HG03575 (cell line): ENCODE measurements around the gene FBXO24.
"Not testable (repeated sequence)": the region's sequence is repeated elsewhere in the genome, so short reads cannot be mapped to it uniquely, and the experiment has no call there.

Experiments used
- ATAC-seq: cut with Tn5 transposase; IDR thresholded peaks from one replicate; pipeline ENCODE4 v1.9.1; 2021; ENCODE audit not compliant: unreplicated experiment, insufficient number of reproducible peaks, low FRiP score; ENCODE audit errors: extremely low read depth

Gene FBXO24

DNA sequence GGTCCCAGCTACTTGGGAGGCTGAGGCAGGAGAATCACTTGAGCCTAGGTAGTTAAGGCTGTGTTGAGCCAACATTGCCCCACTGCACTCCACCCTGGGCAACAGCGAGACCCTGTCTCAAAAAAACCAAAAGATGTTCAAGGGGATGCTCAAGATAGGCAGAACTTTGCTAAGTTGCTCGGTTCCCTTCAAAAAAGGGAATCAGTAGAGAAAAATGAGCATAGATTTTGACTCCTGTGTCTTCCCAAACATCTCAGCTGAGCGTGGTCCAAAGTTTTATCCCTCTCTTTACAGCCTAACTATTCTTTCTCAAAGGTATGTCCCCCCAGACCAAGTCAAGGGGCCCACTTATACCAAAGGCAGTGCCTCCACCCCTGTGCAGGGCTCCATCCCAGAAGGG is 33.1 kb upstream of the FBXO24 start:
- ATAC-seq = no peak

DNA sequence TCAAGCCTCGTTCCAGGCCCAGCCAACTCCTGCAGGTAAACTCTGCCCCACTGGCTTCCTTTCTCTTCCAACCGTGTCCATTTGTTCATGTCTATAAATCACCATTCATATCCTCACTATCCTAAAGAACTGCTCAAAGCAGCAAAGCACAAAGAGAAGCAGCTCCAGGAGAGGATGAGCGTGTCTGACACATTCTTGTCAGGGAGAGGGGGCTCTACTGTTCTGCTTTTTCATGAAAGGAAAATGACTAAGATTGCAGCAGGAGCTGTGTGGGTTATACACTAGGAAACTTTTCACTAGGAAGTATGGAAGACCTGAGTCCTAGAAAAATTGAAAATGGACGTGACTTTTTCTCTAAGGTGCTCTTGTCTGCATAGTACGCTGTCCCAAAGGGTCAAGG is 30.4 kb upstream of the FBXO24 start:
- ATAC-seq = no peak

DNA sequence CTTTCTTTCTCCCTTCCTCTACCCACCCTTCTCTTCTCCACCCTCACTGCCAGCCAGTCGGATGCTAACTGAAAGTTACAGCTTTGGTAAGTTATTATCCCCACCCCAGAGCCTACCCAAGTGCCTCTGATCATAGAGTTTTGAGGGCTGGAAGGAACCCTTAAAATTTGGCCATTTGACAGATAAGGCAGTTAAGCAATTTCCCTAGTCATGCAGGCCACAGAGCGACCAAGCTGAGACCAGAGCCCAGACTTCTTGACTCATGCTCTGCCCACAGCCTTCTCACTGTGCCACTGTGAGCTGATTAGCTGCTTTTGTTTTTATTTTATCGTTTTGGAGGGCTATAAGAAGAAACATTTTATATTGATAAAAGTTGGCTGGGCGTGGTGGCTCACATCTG is 29.6 kb upstream of the FBXO24 start:
- ATAC-seq = no peak

DNA sequence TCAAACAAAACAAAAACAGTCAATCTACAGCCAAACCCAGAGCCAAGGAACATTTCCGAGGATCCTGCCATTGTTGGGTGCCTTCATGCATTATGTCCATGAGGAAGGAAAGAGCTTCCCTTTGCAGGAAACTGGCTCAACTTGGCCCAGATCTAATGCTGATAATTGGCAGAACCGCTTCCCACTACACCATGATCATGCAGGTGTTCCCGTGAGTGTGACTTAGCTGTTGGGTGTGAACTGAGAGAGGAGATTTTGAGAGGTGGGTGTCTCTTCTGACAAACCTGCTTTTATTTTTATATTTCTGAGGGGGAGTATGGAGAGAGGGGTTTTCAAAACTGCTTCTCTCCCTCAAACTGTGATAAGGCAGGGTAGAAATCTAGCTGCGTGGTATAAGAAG is 27.0 kb upstream of the FBXO24 start:
- no peak for ATAC-seq

DNA sequence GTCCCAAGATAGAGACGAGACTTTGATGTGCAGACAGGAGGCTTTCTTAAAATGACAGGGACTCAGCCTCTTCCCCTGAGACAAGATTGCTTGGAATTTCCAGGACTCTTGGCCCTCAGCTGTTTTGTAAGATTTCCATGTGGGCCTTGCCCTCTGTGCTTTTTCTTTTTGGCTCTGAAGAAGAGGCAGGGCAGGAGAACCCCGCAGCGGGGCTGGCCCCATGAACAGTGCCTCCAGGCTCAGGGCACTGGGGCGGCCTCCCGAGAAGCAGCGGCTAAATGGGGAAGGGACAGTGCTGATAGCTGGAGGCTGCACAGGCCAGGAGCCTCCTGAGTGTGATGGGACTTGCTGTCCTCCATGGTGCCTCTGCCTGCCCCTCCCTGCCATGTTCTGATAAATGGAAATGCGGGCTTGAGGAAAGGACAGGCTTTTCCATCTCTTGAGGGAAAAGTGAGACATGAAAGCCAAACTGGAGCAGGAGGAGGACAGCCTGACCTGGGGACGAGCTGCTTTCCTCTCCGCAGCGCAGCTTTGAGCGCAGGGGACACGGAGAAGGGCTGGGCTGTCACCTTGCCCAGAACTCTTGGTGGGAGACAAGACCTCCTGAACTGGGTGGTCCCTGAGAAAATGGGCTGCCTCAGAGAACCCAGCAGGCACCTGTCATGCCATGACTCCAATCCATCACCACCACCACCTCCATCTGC is 24.5 kb upstream of the FBXO24 start:
- no peak for ATAC-seq

DNA sequence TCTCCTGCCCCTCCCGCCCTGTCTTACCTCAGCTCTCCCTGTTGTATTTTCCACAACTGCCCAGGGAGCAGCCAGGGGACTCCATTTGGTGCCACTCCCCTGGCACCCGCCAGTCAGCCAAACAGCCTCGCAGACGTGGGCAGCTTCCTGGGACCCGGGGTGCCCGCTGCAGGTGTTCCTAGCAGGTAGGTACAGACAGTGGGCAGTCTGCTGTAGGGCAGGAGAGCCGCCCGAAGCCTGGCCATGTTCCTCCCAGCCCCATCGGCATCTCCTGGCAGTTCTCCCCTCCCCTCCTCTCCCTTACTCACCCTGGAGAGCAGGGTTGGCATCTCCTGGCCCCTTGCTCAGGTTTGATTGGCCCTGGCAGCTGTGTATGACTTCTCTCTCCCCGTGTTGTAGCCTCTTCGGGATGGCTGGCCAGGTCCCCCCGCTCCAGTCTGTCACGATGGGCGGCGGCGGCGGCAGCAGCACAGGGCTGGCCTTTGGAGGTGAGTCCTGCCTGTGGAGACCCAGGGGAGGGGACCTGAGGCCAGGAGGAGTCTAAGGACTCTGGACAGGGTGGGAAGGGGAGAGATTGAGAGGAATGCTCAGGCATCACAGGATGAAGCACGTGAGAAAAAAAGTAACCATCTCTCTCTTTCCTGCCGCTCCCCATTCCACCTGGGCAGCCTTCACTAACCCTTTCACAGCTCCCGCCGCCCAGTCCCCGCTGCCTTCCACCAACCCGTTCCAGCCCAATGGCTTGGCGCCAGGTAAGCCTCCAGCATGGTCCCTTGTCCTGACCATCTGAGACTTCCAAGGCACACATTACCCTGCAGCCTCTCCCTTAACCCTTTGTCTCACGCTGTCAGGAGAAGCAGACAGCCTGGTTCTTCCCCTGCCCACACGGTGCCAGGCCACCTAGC is 23.7 kb upstream of the FBXO24 start:
- ATAC-seq = no peak

DNA sequence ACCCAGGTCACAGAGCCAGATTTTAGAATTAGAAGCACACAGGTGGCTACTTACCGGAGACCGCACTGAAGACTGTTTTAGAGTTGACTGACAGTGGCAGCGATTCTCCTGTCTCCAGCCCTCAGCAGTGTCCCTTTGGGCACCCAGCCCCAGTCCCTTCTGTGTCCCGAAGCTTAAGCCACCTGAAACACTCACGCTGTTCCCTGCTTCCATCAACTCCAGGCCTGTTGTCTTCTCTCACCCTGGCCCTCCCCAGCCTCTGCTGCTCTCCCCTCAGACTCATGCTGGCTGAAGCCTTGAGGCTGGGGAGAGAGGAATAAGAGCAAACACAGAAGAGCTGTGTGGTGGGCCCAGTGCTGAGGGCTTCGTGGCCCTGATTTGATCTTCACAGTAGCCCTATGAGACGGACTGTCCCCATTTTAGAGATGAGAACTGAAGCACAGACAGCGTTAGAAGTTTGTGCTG is 23.0 kb upstream of the FBXO24 start:
- no peak for ATAC-seq

DNA sequence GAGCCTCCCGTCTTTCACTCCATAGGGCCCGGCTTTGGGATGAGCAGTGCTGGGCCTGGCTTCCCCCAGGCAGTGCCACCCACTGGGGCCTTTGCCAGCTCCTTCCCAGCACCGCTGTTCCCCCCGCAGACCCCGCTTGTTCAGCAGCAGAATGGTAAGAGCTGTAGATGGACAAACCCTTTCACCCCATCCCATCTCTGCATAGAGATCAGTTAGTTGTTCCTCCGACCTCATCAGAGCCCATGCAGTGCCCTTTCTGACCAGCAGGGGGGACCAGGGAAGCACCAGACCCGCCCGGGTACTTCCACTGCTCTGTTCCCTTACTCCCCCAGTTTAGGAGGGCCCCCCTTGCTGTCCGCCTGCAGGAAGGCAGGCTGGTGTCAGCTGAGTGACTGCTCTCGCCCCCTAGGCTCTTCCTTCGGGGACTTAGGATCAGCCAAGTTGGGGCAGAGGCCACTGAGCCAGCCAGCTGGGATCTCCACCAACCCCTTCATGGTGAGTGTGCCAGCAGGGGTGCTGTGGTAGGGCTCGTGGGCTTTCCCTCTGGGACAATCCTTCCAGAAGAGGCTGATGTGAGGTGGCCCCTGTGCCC is 22.2 kb upstream of the FBXO24 start:
- ATAC-seq = no peak

DNA sequence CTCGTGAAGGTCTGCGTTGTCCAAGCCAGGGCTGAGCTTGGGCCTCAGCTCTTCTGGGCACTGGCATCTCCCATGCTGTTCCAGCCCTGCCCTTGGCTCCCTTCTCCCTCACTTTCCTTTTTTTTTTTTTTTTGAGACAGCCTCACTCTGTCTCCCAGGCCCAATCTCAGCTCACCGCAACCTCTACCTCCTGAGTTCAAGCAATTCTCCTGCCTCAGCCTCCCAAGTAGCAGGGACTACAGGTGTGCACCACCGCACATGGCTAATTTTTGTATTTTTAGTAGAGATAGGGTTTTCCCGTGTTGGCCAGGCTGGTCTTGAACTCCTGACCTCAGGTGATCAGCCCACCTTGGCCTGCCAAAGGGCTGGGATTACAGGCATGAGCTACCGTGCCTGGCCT is 21.7 kb upstream of the FBXO24 start:
- ATAC-seq = not testable (repeated sequence)

DNA sequence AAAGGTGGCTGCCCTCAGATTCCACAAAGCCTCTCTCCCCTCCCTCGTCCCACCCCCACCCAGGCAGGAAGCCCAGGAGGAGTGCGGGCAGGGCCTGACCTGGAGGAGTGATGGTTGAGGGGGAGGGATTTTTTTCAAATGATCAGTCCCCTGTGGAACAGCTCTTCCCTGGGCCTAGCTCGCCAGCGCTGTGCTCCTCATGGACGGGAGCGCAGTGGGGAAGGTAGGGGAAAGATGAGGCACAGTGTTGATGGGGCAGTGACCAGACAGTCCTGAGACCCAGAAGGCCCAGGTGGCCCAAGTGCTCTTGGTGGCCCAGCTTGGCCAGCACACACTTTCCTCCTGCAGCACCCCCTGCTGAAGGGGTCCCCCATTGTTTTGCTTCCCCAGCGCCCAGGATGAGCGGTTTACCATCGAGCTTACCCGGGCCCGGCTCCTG is 21.0 kb upstream of the FBXO24 start:
- no peak for ATAC-seq

DNA sequence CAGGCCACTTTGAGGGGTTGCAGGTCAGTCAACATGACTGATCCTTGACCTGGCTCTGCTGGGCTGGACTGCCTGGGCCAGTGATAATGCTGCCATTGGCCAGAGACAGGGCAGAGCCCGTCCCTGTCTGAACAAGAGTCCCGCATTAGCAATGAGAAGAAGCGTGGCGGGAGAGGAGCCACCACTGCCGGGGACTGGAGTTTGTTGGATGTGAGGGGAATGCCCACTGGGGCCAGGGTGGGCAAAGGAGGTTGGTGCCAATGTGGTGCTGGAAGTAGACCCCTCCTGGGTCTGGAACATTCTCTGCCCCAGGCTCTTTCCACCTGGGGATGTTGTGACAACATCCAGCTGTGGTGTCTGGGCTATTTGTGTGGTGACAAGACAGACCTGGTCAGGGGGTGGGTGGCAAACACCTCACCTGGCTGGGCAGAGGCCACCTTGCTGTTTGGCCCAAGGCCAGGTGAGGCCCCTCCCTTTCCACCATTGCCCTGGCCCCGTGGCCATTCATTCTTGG is 20.1 kb upstream of the FBXO24 start:
- no peak for ATAC-seq

DNA sequence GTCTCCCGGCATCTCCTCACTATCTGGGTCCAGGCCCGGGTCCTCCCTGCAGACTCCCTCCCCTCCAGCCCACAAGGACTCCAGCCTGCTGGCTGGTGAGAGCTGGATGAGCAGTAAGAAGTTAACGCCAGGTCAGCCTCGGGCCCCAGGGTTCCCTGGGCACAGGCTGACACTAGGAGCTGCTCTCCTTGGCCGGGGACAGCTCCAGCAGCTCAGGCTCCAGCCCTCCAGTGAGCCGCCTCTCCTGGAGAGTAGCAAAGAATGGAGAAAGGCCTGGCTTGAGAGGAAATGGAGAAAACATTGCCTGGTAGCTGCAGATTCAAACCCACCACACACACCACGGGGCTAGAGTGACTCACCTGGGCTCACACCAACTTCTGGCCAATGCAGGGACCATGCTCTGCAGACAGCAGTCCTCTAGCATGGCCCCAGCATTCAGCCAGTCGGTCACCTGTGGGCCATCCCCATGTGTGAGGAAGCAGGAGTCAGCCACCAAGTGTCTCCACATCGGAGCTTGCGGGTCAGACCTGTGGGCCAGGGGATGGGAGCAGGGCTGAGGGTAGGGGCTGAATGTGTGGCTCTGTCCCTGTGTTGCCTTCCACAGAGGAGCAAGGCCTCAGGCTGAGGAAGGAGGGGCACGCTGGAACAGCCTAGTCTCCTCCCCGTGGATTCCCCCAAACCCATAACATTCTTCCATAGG is 18.9 kb upstream of the FBXO24 start:
- ATAC-seq = no peak

DNA sequence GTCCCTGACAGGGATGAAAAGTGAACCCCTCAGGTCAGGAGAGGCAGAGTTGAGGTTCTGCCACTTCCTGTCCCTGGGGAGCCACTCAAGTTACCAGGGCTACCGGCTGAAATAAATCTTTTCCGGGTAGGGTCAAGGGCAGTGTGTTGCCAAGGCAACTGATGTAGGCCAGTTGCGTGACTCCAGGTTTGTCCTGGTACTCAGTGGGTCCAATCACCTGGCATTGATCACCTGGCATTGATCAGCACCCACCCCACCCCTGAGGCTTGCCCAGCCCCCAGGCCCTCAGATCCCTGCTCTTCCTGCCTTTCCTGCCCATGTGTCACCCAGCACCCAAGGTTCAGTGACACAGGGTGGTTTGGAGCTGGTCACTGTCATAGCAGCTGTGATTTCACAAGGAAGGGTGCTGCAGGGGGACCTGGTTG is 18.4 kb upstream of the FBXO24 start:
- no peak for ATAC-seq

DNA sequence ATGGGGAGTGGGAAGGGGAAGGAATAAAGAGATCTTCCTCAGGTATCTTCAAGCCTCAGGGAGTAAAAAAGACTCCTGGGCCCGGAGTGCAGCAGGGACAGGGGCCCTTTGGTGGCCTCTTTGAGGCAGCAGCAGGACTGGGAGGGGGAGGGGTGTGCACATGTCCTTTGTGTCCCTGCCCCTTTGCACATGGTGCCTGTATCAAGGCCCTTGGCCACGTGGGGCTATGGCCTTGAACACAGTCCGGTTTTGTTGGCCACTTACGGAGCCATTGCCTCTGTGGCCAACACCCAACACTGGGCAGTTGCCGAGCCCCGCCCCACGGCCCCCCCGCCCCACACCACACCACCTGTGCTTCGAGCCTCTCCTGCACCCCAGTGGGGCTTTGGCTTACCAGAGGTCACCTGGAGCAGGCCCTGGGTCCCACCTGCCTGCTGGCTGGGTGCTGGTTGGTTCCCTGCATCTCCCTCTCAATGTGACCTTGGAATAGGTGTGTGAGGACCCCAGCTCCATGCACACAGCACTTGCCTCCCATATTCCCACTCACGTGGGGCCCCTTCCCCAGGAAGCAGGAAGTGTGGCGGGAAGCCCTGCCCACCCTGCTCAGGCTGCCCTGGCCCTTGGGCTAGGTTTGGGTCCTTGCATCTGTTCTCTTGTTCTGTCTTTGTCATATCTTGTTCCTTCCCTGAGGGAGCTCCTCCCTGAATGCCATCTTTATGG is 17.8 kb upstream of the FBXO24 start:
- no peak for ATAC-seq

DNA sequence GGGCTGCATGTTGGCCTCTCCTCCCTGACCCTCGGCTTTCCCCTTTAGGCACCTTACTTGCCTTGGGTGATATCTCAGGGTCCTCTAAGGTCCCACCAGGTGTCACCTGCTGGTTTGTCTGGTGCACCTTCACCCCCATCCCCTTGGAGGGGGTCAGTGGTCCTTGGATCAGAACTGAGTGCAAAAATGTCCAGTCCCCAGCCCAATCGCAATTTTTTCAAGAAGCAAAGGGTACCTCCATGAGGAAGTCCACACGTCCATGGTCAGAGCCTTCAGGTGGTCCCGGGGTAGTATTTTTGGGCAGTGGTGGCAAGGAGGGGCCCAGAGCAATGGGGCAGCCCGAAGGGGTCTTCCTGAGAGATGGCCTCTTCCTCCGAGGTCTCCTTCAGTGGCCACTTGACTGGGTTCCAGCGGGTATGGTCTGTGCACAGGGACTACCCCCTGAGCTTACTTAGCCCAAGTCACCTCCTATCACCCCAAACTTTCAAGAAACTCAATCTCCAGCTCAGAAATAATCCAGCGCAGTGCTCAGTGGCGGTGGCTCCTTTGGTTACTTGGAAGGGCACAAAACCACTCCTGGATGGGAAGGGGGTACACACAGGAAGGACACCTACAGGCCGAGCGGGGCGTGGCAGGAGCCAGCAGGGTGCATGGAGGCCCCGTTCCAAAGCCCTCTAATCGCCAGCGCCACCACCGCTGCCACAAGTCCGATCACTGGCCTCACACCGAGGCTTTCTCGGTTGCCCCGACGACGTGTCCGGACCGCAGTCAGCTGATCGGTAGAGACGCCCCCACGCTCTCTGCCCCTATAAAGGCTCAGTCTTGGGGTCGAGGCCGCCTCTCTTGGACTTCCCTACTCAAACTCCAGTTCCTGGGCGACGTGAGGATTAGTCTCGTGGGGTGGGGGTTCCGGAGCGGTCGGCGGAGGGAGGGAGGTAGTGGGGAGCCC is 17.0 kb upstream of the FBXO24 start:
- ATAC-seq = no peak

DNA sequence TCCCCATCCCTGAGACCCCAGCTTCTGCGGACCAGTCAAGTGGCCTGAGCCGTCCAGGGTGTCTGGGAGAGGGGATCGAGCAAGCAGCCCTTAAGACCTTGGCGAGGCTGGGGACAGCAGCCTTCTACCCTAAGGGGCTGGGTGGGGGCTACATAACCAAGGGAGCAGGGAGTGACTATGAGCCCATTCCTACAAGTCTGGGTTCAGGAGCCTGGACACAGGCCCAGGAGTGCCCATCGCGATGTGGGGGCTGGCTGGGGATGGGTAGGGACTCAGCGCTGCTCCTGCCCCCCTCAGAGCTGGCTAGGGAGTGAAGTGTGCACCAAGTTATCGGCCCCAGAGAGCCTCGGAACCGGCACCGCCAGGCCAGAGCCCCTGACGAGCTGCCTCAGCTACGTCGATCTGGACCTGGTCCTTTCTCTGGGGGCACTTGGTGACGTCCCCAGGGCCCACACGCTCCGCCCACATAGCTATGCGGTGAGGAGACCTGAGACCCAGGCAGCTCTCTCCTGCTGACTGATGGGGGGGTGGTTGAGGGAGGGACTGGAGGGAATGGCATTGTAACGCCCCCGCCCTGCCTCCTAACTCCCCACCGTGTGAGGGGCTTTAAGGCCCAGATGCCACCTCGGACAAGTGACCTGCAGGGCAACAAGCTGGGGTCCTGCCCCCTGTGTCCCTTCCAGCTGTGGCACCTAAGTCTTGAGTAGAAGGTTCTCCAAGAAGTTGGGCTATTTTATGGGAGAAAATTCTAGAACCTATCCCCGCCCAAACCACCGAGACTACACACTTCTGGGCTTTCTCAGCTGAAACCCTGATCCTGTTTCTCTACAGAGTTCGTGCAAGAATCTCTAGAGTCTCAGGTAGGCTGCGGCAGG is 14.9 kb upstream of the FBXO24 start:
- no peak for ATAC-seq

DNA sequence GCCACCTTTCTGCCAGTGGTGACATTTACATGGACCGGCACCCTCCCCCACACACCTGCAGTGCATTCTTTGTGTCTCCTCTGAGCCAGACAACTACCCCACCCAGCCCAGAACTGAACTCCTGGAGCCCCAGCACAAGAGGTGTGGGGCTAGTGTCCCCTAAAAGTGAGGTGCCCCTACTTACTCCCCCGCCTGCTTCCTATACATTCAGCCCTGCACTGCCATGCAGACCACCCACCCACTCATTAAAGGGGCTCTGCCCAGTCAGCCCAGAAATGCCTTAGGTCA is 14.4 kb upstream of the FBXO24 start:
- no peak for ATAC-seq
